Hindlimb muscle (tissue), 1 donor: ENCODE data around the gene SFXN1. TPM values are rescaled to one million over a fixed set of nuclear protein-coding genes. Genes with fewer than 3 reads are reported as not detected.
"Not testable (repeated sequence)": the region's sequence is repeated elsewhere in the genome, so short reads cannot be mapped to it uniquely, and the experiment has no call there.

ENCODE experiments used
- DNase-seq: peaks from one replicate; pipeline ENCODE4 v3.0.0-alpha.2; 2013
- polyA plus RNA-seq: library from polyadenylated mRNA; unstranded; fragments of 120-200 nt; gene quantifications from one replicate; pipeline ENCODE4 v1.2.1, GENCODE V29; 2013; ENCODE audit not compliant: insufficient read length

SFXN1 gene
- polyA plus RNA-seq: 22.2 TPM

- DNase-seq: peak; percentile 91
These were observed at the start of gene SFXN1 for GRCh38 chr5:175478384-175479124. Gene SFXN1 (plus strand): TSS chr5:175478560. CDS start chr5:175492104, 13,544 bp downstream.

- DNase-seq: no peak
These were observed 43.6 kb upstream of the SFXN1 start for GRCh38 chr5:175434800-175435199.

- no peak for DNase-seq
These were observed 42.0 kb upstream of the SFXN1 start for GRCh38 chr5:175436359-175436758.

GRCh38 chr5:175438234-175438857 lies 40.0 kb upstream of the SFXN1 start:
- no peak for DNase-seq

- no peak for DNase-seq
These were observed 34.8 kb upstream of the SFXN1 start for GRCh38 chr5:175443514-175444059.

GRCh38 chr5:175444060-175444904 lies 34.1 kb upstream of the SFXN1 start, which contains the start of gene DRD1:
Gene DRD1 (minus strand): TSS chr5:175444182. CDS start chr5:175443099, 1,083 bp downstream.
- DNase-seq: no peak

GRCh38 chr5:175444905-175445456 lies 33.4 kb upstream of the SFXN1 start:
- DNase-seq: no peak

- DNase-seq: not testable (repeated sequence)
These were observed 32.0 kb upstream of the SFXN1 start for GRCh38 chr5:175446378-175446777.

- no peak for DNase-seq
These were observed 30.8 kb upstream of the SFXN1 start for GRCh38 chr5:175447571-175447970.

- DNase-seq: no peak
These were observed 30.1 kb upstream of the SFXN1 start for GRCh38 chr5:175448276-175448675.

GRCh38 chr5:175452166-175452565 lies 26.2 kb upstream of the SFXN1 start:
- no peak for DNase-seq

GRCh38 chr5:175454338-175454737 lies 24.0 kb upstream of the SFXN1 start:
- not testable (repeated sequence) for DNase-seq

- DNase-seq: no peak
These were observed 22.1 kb upstream of the SFXN1 start for GRCh38 chr5:175456105-175456742.

- DNase-seq: no peak
These were observed 20.9 kb upstream of the SFXN1 start for GRCh38 chr5:175457466-175457865.

- DNase-seq: no peak
These were observed 18.2 kb upstream of the SFXN1 start for GRCh38 chr5:175460126-175460525.

GRCh38 chr5:175460552-175460951 lies 17.8 kb upstream of the SFXN1 start:
- DNase-seq: no peak

- no peak for DNase-seq
These were observed 17.0 kb upstream of the SFXN1 start for GRCh38 chr5:175461370-175461769.

GRCh38 chr5:175463641-175464040 lies 14.7 kb upstream of the SFXN1 start:
- no peak for DNase-seq

GRCh38 chr5:175464074-175464941 lies 14.1 kb upstream of the SFXN1 start:
- DNase-seq: no peak

- no peak for DNase-seq
These were observed 13.5 kb upstream of the SFXN1 start for GRCh38 chr5:175464942-175465233.

- DNase-seq: no peak
These were observed 13.1 kb upstream of the SFXN1 start for GRCh38 chr5:175465282-175465681.
